ENCODE results near the gene SHISAL2A. TPM values are rescaled to one million over a fixed set of nuclear protein-coding genes. Genes with fewer than 3 reads are reported as not detected.

SHISAL2A gene
- total and polyA plus RNA-seq, 2 donors from 2014 or later, result 2.5 TPM; not detected in 1

GRCh38 chr1:52702886-52703787, 70.2 kb downstream of the SHISAL2A start:
- no peaks in the 10 kb centered on the region for H3K9me3 ChIP-seq (ENCODE audit: control insufficient read depth in 2 of 3, insufficient read depth in 1 of 3, low read length in 3 of 3)
- FAIRE-seq (no peak), DNase-seq (peak; percentile 92 to 97 (median 94))
- H3K9ac ChIP-seq (ENCODE audit: low read length in 3 of 3), result peak overlapping the region; percentile 68 to 94 (median 89)
- H3K36me3 ChIP-seq (ENCODE audit: control insufficient read depth in 2 of 3, insufficient read depth in 3 of 3, low read length in 3 of 3), result no peaks in the 10 kb centered on the region
- peak overlapping the region; percentile 66 to 84 (median 73) for H3K4me3 ChIP-seq (ENCODE audit: low read length in 3 of 3)
- H3K27me3 ChIP-seq (ENCODE audit: control insufficient read depth, insufficient read depth, low read length), result no peaks in the 10 kb centered on the region
- H3K27ac ChIP-seq (ENCODE audit: low read depth in 2 of 2, low read length in 2 of 2), result peak overlapping the region; percentile 84 to 95
- H3K4me1 ChIP-seq (ENCODE audit: control insufficient read depth in 2 of 3, insufficient read depth in 2 of 3, low read depth in 1 of 3, low read length in 3 of 3), result peaks cover 0 to 12% (median 8%) of the 10 kb centered on the region in 3 donors
- intact Hi-C loops (cut with DNase I), result no loop called here
- no peak for TF ChIP-seq CTCF (IDR thresholded peaks at IDR 0.05; ENCODE audit: borderline replicate concordance, extremely low read depth, insufficient read depth)

- Histone ChIP-seq H3K4me1 (ENCODE audit: control insufficient read depth in 2 of 3, insufficient read depth in 2 of 3, low read depth in 1 of 3, low read length in 3 of 3) (peaks cover 0 to 5% (median 4%) of the 10 kb centered on the region in 3 donors), H3K9me3 (ENCODE audit: control insufficient read depth in 2 of 3, insufficient read depth in 1 of 3, low read length in 3 of 3) (no peaks in the 10 kb centered on the region), H3K27me3 (ENCODE audit: control insufficient read depth, insufficient read depth, low read length) (no peaks in the 10 kb centered on the region), H3K4me3 (ENCODE audit: low read length in 3 of 3) (no peak overlapping the region), H3K36me3 (ENCODE audit: control insufficient read depth in 2 of 3, insufficient read depth in 3 of 3, low read length in 3 of 3) (no peaks in the 10 kb centered on the region), H3K27ac (ENCODE audit: low read depth in 2 of 2, low read length in 2 of 2) (no peak overlapping the region), H3K9ac (ENCODE audit: low read length in 3 of 3) (no peak overlapping the region)
- no peak for TF ChIP-seq CTCF (IDR thresholded peaks at IDR 0.05; ENCODE audit: borderline replicate concordance, extremely low read depth, insufficient read depth)
- intact Hi-C loops (cut with DNase I), result no loop called here
- no peak for DNase-seq
- no peak for FAIRE-seq
Measured at GRCh38 chr1:52706136-52706670, 73.2 kb downstream of the SHISAL2A start.

Other genes starting within 250 kb of the SHISAL2A start
- 0.50 TPM for gene ORC1, start 228.7 kb upstream of the SHISAL2A start, total RNA-seq
- 0.37 TPM for gene ORC1, start 228.7 kb upstream of the SHISAL2A start, polyA plus RNA-seq (ENCODE audit: insufficient read depth, low read depth, low replicate concordance)
- gene PRPF38A, start 228.6 kb upstream of the SHISAL2A start, total RNA-seq, result 46.7 TPM
- gene PRPF38A, start 228.6 kb upstream of the SHISAL2A start, polyA plus RNA-seq (ENCODE audit: insufficient read depth, low read depth, low replicate concordance), result 19.0 TPM
- 47.8 TPM for gene TUT4, start 80.1 kb upstream of the SHISAL2A start, total RNA-seq
- gene TUT4, start 80.1 kb upstream of the SHISAL2A start, polyA plus RNA-seq (ENCODE audit: insufficient read depth, low read depth, low replicate concordance), result 19.7 TPM
- gene GPX7, start 30.8 kb upstream of the SHISAL2A start, total RNA-seq, result 9.7 TPM
- gene GPX7, start 30.8 kb upstream of the SHISAL2A start, polyA plus RNA-seq (ENCODE audit: insufficient read depth, low read depth, low replicate concordance), result 14.3 TPM
- 19.1 TPM for gene COA7, start 65.2 kb downstream of the SHISAL2A start, total RNA-seq
- gene COA7, start 65.2 kb downstream of the SHISAL2A start, polyA plus RNA-seq (ENCODE audit: insufficient read depth, low read depth, low replicate concordance), result 12.2 TPM
- 28.2 TPM for gene ZYG11B, start 93.3 kb downstream of the SHISAL2A start, total RNA-seq
- 7.8 TPM for gene ZYG11B, start 93.3 kb downstream of the SHISAL2A start, polyA plus RNA-seq (ENCODE audit: insufficient read depth, low read depth, low replicate concordance)
- gene ZYG11A, start 209.6 kb downstream of the SHISAL2A start, total RNA-seq, result 0.28 TPM
- gene ZYG11A, start 209.6 kb downstream of the SHISAL2A start, polyA plus RNA-seq (ENCODE audit: insufficient read depth, low read depth, low replicate concordance), result 0.84 TPM

Data from kidney (tissue), 14 donors.